ENCODE measurements around the gene AP3S2.
"Not testable (repeated sequence)": the region's sequence is repeated elsewhere in the genome, so short reads cannot be mapped to it uniquely, and the experiment has no call there.

The AP3S2 gene

DNA sequence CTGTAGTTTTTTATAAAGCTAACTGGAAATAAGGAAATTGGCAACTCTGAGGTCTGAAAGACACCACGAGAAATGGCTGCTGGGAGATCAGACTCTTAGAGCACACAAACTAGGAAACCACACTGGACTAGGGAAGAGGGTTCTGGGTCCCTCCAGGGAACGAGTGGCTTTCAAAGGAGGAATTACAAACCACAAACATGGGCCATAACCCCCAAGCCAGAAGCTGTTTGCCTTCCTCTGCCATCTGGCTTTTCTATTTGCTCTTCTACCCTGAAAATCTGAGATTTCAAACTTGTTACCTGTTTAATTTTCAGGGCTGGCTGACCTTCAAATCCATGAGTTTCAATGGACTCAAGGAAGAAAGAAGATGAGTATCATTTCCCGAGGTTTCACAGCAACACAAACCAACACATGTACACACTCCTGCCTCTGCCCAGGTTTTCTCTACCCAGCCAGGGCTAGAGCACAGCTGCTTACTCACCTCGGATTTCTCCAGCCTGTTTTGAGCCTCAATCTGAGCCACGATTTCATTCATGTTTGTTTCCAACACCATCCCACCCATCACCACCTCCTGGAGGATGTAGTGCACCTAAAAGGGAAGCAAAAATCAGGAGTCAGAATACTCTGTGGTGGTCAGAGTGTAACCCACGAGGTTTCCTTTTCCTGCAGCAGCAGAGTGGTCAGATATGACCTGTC, 56.5 kb downstream of the AP3S2 start:
- H3K4me2 ChIP-seq (ENCODE audit: insufficient read depth, low read length), result no peak overlapping the region
- no peak overlapping the region for H3K27ac ChIP-seq (ENCODE audit: low read length)
- no peak for DNase-seq
- peak; percentile 27; the same call in 1 of the 3 replicates for ATAC-seq (ENCODE audit: insufficient read depth, low read depth)
- no peaks in the 10 kb centered on the region; the same call in 1 of the 2 replicates for H4K20me1 ChIP-seq (ENCODE audit: insufficient read depth, low read length)
- H3K36me3 ChIP-seq (ENCODE audit: insufficient read depth, low read length), result peaks cover 57% of the 10 kb centered on the region
- no peaks in the 10 kb centered on the region for H3K9me3 ChIP-seq (ENCODE audit: insufficient read depth, low read length, severe bottlenecking)
- no peaks in the 10 kb centered on the region for H3K27me3 ChIP-seq (ENCODE audit: insufficient read depth, low read length, poor library complexity)
- TF ChIP-seq, protein P1, sequence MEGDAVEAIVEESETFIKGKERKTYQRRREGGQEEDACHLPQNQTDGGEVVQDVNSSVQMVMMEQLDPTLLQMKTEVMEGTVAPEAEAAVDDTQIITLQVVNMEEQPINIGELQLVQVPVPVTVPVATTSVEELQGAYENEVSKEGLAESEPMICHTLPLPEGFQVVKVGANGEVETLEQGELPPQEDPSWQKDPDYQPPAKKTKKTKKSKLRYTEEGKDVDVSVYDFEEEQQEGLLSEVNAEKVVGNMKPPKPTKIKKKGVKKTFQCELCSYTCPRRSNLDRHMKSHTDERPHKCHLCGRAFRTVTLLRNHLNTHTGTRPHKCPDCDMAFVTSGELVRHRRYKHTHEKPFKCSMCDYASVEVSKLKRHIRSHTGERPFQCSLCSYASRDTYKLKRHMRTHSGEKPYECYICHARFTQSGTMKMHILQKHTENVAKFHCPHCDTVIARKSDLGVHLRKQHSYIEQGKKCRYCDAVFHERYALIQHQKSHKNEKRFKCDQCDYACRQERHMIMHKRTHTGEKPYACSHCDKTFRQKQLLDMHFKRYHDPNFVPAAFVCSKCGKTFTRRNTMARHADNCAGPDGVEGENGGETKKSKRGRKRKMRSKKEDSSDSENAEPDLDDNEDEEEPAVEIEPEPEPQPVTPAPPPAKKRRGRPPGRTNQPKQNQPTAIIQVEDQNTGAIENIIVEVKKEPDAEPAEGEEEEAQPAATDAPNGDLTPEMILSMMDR (IDR thresholded peaks at IDR 0.05; ENCODE audit: borderline replicate concordance, extremely low read depth, low read length, poor library complexity, severe bottlenecking), result no peak
- no peak for TF ChIP-seq EZH2 (IDR thresholded peaks at IDR 0.05; ENCODE audit: borderline replicate concordance, low read depth, low read length, severe bottlenecking)
- H3K4me3 ChIP-seq (ENCODE audit: low read depth in 1 of 2, low read length in 2 of 2), result no peak overlapping the region
- no peaks in the 10 kb centered on the region for H3K4me1 ChIP-seq (ENCODE audit: insufficient read depth, low read length)
- no peak overlapping the region for H2AFZ ChIP-seq (ENCODE audit: low read depth, low read length)
- H3K79me2 ChIP-seq (ENCODE audit: insufficient read depth, low read length), result no peaks in the 10 kb centered on the region
- no peak overlapping the region for H3K9ac ChIP-seq (ENCODE audit: low read depth, low read length)

GRCh38 chr15:89836267-89837133, 57.3 kb downstream of the AP3S2 start:
- no peak overlapping the region for H2AFZ ChIP-seq (ENCODE audit: low read depth, low read length)
- no peak overlapping the region for H3K4me3 ChIP-seq (ENCODE audit: low read depth in 1 of 2, low read length in 2 of 2)
- H3K9ac ChIP-seq (ENCODE audit: low read depth, low read length), result no peak overlapping the region
- no peaks in the 10 kb centered on the region; the same call in 1 of the 2 replicates for H4K20me1 ChIP-seq (ENCODE audit: insufficient read depth, low read length)
- no peak overlapping the region for H3K4me2 ChIP-seq (ENCODE audit: insufficient read depth, low read length)
- no peak overlapping the region for H3K27ac ChIP-seq (ENCODE audit: low read length)
- no peaks in the 10 kb centered on the region for H3K79me2 ChIP-seq (ENCODE audit: insufficient read depth, low read length)
- TF ChIP-seq, protein P1 (IDR thresholded peaks at IDR 0.05; ENCODE audit: borderline replicate concordance, extremely low read depth, low read length, poor library complexity, severe bottlenecking), result no peak
- TF ChIP-seq EZH2 (IDR thresholded peaks at IDR 0.05; ENCODE audit: borderline replicate concordance, low read depth, low read length, severe bottlenecking), result no peak
- H3K36me3 ChIP-seq (ENCODE audit: insufficient read depth, low read length), result peaks cover 57% of the 10 kb centered on the region
- ATAC-seq (ENCODE audit: insufficient read depth, low read depth) (no peak), DNase-seq (no peak)
- no peaks in the 10 kb centered on the region for H3K9me3 ChIP-seq (ENCODE audit: insufficient read depth, low read length, severe bottlenecking)
- no peaks in the 10 kb centered on the region for H3K4me1 ChIP-seq (ENCODE audit: insufficient read depth, low read length)
- no peaks in the 10 kb centered on the region for H3K27me3 ChIP-seq (ENCODE audit: insufficient read depth, low read length, poor library complexity)

GRCh38 chr15:89835176-89835564, 58.6 kb downstream of the AP3S2 start:
- ATAC-seq (ENCODE audit: insufficient read depth, low read depth) (no peak), DNase-seq (no peak)
- Histone ChIP-seq H3K4me2 (ENCODE audit: insufficient read depth, low read length) (no peak overlapping the region), H2AFZ (ENCODE audit: low read depth, low read length) (no peak overlapping the region), H3K27ac (ENCODE audit: low read length) (no peak overlapping the region), H3K36me3 (ENCODE audit: insufficient read depth, low read length) (peaks cover 57% of the 10 kb centered on the region), H3K4me3 (ENCODE audit: low read depth in 1 of 2, low read length in 2 of 2) (no peak overlapping the region), H4K20me1 (ENCODE audit: insufficient read depth, low read length) (no peaks in the 10 kb centered on the region; the same call in 1 of the 2 replicates), H3K9ac (ENCODE audit: low read depth, low read length) (no peak overlapping the region), H3K4me1 (ENCODE audit: insufficient read depth, low read length) (no peaks in the 10 kb centered on the region), H3K9me3 (ENCODE audit: insufficient read depth, low read length, severe bottlenecking) (no peaks in the 10 kb centered on the region), H3K79me2 (ENCODE audit: insufficient read depth, low read length) (no peaks in the 10 kb centered on the region), H3K27me3 (ENCODE audit: insufficient read depth, low read length, poor library complexity) (no peaks in the 10 kb centered on the region)
- TF ChIP-seq, protein P1 (IDR thresholded peaks at IDR 0.05; ENCODE audit: borderline replicate concordance, extremely low read depth, low read length, poor library complexity, severe bottlenecking), result no peak
- no peak for TF ChIP-seq EZH2 (IDR thresholded peaks at IDR 0.05; ENCODE audit: borderline replicate concordance, low read depth, low read length, severe bottlenecking)

DNA sequence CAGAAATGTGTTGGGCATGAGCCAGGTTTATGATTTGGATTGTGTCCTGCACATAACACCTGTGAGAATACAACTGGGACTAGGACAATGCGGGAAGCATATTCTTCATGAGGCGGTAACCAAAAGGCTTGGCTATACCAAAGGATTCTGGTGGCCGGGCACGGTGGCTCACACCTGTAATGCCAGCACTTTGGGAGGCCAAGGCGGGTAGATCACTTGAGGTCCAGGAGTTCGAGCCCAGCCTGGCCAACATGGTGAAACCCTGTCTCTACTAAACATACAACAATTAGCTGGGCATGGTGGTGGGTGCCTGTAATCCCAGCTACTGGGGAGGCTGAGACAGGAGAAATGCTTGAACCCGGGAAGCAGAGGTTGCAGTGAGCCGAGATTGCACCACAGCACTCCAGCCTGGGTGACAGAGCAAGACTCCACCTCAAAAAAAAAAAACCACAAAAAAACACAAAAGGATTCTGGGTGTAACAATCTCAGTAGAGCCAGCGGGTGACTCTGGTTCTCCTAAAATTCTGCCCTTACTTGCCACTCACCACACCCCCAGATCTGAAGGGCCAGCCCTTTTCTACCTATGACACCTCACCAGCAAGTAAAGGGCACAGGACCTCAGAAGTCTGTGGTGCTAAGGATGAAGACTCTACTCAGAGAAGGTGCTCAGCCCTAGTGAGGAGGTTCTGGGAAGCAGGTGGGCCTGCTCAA, 59.2 kb downstream of the AP3S2 start:
- ATAC-seq (ENCODE audit: insufficient read depth, low read depth); H3K9me3 ChIP-seq (ENCODE audit: insufficient read depth, low read length, severe bottlenecking); DNase-seq; H4K20me1 ChIP-seq (ENCODE audit: insufficient read depth, low read length); H3K27ac ChIP-seq (ENCODE audit: low read length); H3K4me2 ChIP-seq (ENCODE audit: insufficient read depth, low read length); H3K79me2 ChIP-seq (ENCODE audit: insufficient read depth, low read length); H2AFZ ChIP-seq (ENCODE audit: low read depth, low read length); H3K27me3 ChIP-seq (ENCODE audit: insufficient read depth, low read length, poor library complexity); H3K4me3 ChIP-seq (ENCODE audit: low read depth in 1 of 2, low read length in 2 of 2); H3K4me1 ChIP-seq (ENCODE audit: insufficient read depth, low read length); H3K9ac ChIP-seq (ENCODE audit: low read depth, low read length): not testable (repeated sequence)
- H3K36me3 ChIP-seq (ENCODE audit: insufficient read depth, low read length), result peaks cover 57% of the 10 kb centered on the region
